GM23248 (cell line): ENCODE data around the gene C16orf78. TPM values are rescaled to one million over a fixed set of nuclear protein-coding genes. Genes with fewer than 3 reads are reported as not detected.

Experiments used
- DNase-seq: peaks from one replicate; pipeline ENCODE4 v3.0.0-alpha.2; 2015
- H2AFZ ChIP-seq: fragments of 200-600 bp; sonication (generic); 2 replicates; pipeline ENCODE4 v1.6.1; 2016; ENCODE audit warnings: antibody characterized with exemption
- H3F3A ChIP-seq: fragments of 200-600 bp; sonication (generic); 2 replicates; pipeline ENCODE4 v1.6.1; 2016; ENCODE audit warnings: mild to moderate bottlenecking, antibody characterized with exemption, mixed run types; ENCODE audit not compliant: insufficient read depth
- H3K27ac ChIP-seq: fragments of 200-600 bp; sonication (generic); 2 replicates; pipeline ENCODE4 v1.5.1; 2016; ENCODE audit warnings: mild to moderate bottlenecking
- H3K27me3 ChIP-seq: fragments of 200-600 bp; sonication (generic); replicated peaks from 2 replicates; pipeline ENCODE4 v1.6.1; 2016; ENCODE audit warnings: mild to moderate bottlenecking; ENCODE audit not compliant: insufficient read depth
- H3K36me3 ChIP-seq: fragments of 200-600 bp; sonication (generic); 2 replicates; pipeline ENCODE4 v1.6.1; 2016; ENCODE audit warnings: low read depth, mild to moderate bottlenecking
- H3K4me1 ChIP-seq: fragments of 200-600 bp; sonication (generic); 2 replicates; pipeline ENCODE4 v1.6.1; 2016; ENCODE audit warnings: mild to moderate bottlenecking; ENCODE audit not compliant: insufficient read depth
- H3K4me2 ChIP-seq: fragments of 200-600 bp; sonication (generic); one replicate; pipeline ENCODE4 v1.6.1; 2016; ENCODE audit warnings: mild to moderate bottlenecking; ENCODE audit not compliant: unreplicated experiment
- H3K4me3 ChIP-seq: fragments of 200-600 bp; sonication (generic); 2 replicates; pipeline ENCODE4 v1.5.1; 2016; ENCODE audit warnings: mild to moderate bottlenecking
- H3K79me2 ChIP-seq: fragments of 200-600 bp; sonication (generic); 2 replicates; pipeline ENCODE4 v1.6.1; 2016; ENCODE audit warnings: mild to moderate bottlenecking; ENCODE audit not compliant: insufficient read depth
- H3K9ac ChIP-seq: fragments of 200-600 bp; sonication (generic); 2 replicates; pipeline ENCODE4 v1.6.1; 2016; ENCODE audit warnings: mild to moderate bottlenecking
- H3K9me2 ChIP-seq: fragments of 200-600 bp; sonication (generic); 2 replicates; pipeline ENCODE4 v1.6.1; 2016; ENCODE audit warnings: mixed run types, mild to moderate bottlenecking, moderate library complexity; ENCODE audit not compliant: insufficient read depth
- H3K9me3 ChIP-seq: fragments of 200-600 bp; sonication (generic); one replicate; pipeline ENCODE4 v1.6.1; 2017; ENCODE audit warnings: low read depth
- H4K20me1 ChIP-seq: fragments of 200-600 bp; sonication (generic); 2 replicates; pipeline ENCODE4 v1.6.0; 2016; ENCODE audit not compliant: insufficient read depth
- EZH2 ChIP-seq: fragments of 200-600 bp; sonication (generic); IDR thresholded peaks from 2 replicates; pipeline ENCODE4 v1.6.1; 2018; ENCODE audit warnings: antibody characterized with exemption, mild to moderate bottlenecking; ENCODE audit not compliant: insufficient read depth, poor library complexity, severe bottlenecking
- EZH2phosphoT487 ChIP-seq: fragments of 200-600 bp; sonication (generic); IDR thresholded peaks from 2 replicates; pipeline ENCODE4 v1.6.1; 2018; ENCODE audit warnings: antibody characterized with exemption, moderate library complexity, mild to moderate bottlenecking, low read depth; ENCODE audit not compliant: insufficient read depth
- WGBS, 2 experiments: methylation state at CpG; one replicate each; pipeline ENCODE4 v1.1.6; 2015 to 2017; ENCODE audit warnings: low lambda C conversion rate in 2 of 2, low coverage in 1 of 2; ENCODE audit errors: missing lambda C conversion rate in 2 of 2; 5-methylcytosine and 5-hydroxymethylcytosine counted together
- in situ Hi-C: fragments of 300-500 bp; cut with MboI; formaldehyde crosslinking; loops from 2 replicates; pipeline ENCODE4 v1.15.0; 2020
- polyA plus RNA-seq: library from polyadenylated mRNA; unstranded; fragments of >200 nt; fragmentation: Nextera tagmentation; extraction: Ambion mirVana; gene quantifications from 2 replicates; pipeline ENCODE4 v1.2.1, GENCODE V29; 2016
- total RNA-seq: library from RNA; depleted of rRNA; stranded (reverse); fragments of >200 nt; shearing (Covaris generic); gene quantifications from 2 replicates; pipeline ENCODE4 v1.2.3, GENCODE V29; 2014

C16orf78 gene
- total and polyA plus RNA-seq, 2 experiments from 2014 or later: not detected

DNA sequence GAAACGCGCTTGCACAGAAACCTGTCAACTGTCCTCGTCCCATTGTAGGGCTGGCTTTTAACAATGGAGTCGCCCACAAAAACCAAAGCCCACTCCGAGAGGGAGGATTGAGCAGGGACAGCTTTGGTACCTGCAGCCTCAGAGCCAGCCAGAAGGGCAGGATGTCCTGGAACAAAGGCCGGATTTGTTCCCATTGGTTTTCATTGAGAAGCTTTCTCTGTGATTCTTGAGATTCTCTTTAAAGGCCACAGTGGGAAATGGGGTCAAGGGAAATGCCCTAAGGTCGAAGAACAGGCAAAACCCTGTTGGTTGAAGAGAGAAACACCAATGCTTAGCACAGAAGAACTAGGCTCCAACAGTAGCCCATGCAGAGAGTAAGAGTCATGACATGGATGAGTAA lies 65.4 kb downstream of the C16orf78 start:
- no peak overlapping the region for H3K4me2 ChIP-seq
- DNase-seq: no peak
- no peaks in the 10 kb centered on the region for H3K79me2 ChIP-seq
- H3K9me2 ChIP-seq: no peaks in the 10 kb centered on the region
- H3K27ac ChIP-seq: no peak overlapping the region
- in situ Hi-C loops: no loop called here
- no peak overlapping the region for H2AFZ ChIP-seq
- H4K20me1 ChIP-seq: no peaks in the 10 kb centered on the region
- H3K4me3 ChIP-seq: no peak overlapping the region
- H3K27me3 ChIP-seq: no peaks in the 10 kb centered on the region
- WGBS, 2 experiments: 44 to 45% methylated on average over 7 of the region's 7 CpGs
- no peak overlapping the region for H3K9ac ChIP-seq
- H3F3A ChIP-seq: no peaks in the 10 kb centered on the region
- H3K36me3 ChIP-seq: no peaks in the 10 kb centered on the region
- no peaks in the 10 kb centered on the region for H3K4me1 ChIP-seq
- no peak for TF ChIP-seq EZH2
- no peak for TF ChIP-seq EZH2phosphoT487
- H3K9me3 ChIP-seq: no peaks in the 10 kb centered on the region

DNA sequence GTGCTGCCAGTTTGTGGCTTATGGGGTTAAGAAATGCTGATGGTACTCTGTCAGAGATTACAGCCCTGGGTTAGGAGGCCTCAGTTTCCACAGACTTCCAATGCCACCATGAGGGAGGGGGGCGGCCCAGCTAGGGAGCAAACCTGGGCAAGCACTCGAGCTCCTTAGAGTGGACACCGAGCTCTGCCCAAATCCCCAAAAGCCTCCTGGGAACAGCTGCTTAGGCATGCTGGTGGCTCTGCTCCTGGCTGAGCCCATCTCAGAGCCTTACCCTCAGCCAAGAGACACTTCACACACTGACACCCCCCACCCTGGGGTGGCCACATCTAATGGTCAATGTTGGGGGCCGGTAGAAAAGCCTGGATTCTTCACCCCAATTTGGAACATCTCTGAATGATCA lies 66.1 kb downstream of the C16orf78 start:
- H3K27ac ChIP-seq: no peak overlapping the region
- no peaks in the 10 kb centered on the region for H3K36me3 ChIP-seq
- no peaks in the 10 kb centered on the region for H3F3A ChIP-seq
- no peaks in the 10 kb centered on the region for H4K20me1 ChIP-seq
- no peak overlapping the region for H3K4me2 ChIP-seq
- DNase-seq: no peak
- in situ Hi-C loops: no loop called here
- H3K9ac ChIP-seq: no peak overlapping the region
- no peaks in the 10 kb centered on the region for H3K4me1 ChIP-seq
- H3K79me2 ChIP-seq: no peaks in the 10 kb centered on the region
- H3K9me2 ChIP-seq: no peaks in the 10 kb centered on the region
- TF ChIP-seq EZH2phosphoT487 (no peak), EZH2 (no peak)
- WGBS, 2 experiments: 30 to 64% methylated on average over 3 to 4 of the region's 4 CpGs
- H3K27me3 ChIP-seq: no peaks in the 10 kb centered on the region
- H3K4me3 ChIP-seq: no peak overlapping the region
- no peaks in the 10 kb centered on the region for H3K9me3 ChIP-seq
- H2AFZ ChIP-seq: no peak overlapping the region

DNA sequence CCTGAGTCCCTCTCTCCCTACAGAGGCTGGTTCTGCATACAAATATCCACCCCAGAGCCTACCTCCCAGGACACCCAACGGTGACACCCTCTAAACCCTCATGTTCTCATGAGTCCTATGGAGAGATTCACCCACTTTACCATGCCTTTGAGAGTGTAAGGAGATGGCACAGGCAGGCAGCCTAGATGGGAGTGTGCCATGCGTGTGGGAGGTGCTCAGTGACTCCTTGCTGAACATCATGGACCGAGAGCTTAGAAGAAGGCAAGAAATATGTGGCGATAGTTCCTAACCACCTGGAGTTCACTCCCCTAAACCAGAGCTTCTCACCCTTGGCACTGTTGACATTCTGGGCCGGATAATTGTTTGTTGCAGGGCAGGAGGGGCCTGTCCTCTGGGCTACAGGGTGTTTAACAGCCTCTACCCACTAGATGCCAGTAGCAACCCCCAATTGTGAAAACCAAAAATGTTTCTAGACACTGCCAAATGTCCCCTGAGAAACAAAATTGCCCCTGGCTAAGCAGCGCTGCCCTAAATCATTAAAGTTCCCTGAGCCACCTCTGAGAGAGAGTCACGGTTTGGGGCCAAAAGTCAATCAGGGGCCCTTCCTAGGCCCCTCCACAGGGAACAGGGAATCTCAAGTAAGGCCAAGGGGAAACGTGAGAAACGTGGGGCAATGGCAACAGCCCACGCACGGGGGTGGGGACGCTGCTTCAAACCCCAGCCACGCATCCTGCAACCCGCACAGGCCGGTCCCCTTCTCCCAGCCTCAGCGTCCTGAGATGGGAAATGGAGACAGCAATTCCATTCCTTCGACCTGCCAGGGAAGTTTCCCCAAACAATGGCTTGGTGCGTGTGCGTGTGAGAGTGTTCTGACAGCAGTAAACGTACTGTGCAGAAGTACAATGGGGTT lies 66.8 kb downstream of the C16orf78 start:
- WGBS, 2 experiments: 43 to 48% methylated on average over 20 of the region's 20 CpGs
- DNase-seq: no peak
- H2AFZ ChIP-seq: no peak overlapping the region
- no peaks in the 10 kb centered on the region for H3F3A ChIP-seq
- no peaks in the 10 kb centered on the region for H3K79me2 ChIP-seq
- H3K4me3 ChIP-seq: no peak overlapping the region
- TF ChIP-seq EZH2 (no peak), EZH2phosphoT487 (no peak)
- no peak overlapping the region for H3K27ac ChIP-seq
- no peaks in the 10 kb centered on the region for H3K27me3 ChIP-seq
- no peaks in the 10 kb centered on the region for H3K9me3 ChIP-seq
- no peaks in the 10 kb centered on the region for H4K20me1 ChIP-seq
- no peak overlapping the region for H3K9ac ChIP-seq
- in situ Hi-C loops: no loop called here
- H3K36me3 ChIP-seq: no peaks in the 10 kb centered on the region
- no peak overlapping the region for H3K4me2 ChIP-seq
- no peaks in the 10 kb centered on the region for H3K9me2 ChIP-seq
- H3K4me1 ChIP-seq: no peaks in the 10 kb centered on the region

DNA sequence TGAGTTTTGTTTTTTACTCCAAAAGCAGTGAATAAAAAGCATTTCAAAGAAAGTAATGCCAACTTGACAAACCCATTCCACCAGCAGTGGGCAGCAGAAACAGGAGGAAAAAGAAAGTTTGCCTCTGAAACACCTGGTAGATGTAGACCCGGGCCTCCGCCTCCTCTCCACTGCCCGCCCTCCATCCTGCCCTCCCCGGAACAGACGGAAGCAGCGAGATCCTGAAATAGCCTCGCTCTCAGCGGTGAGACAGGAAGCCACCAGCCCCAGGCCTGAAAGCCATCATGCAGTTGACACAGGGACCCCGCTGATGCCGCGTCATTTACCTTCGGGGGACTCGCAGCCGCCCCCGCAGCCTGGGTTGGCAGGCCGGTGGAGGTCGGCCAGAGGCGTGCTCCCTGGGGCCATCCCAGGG lies 67.8 kb downstream of the C16orf78 start:
- 59% methylated on average over 13 to 17 of the region's 18 CpGs for WGBS, 2 experiments
- Histone ChIP-seq H4K20me1 (no peaks in the 10 kb centered on the region), H3K36me3 (no peaks in the 10 kb centered on the region), H2AFZ (no peak overlapping the region), H3K9ac (no peak overlapping the region), H3K4me1 (no peaks in the 10 kb centered on the region), H3K79me2 (no peaks in the 10 kb centered on the region), H3K4me2 (no peak overlapping the region), H3K9me2 (no peaks in the 10 kb centered on the region), H3K4me3 (no peak overlapping the region), H3K27ac (no peak overlapping the region), H3K9me3 (no peaks in the 10 kb centered on the region), H3K27me3 (no peaks in the 10 kb centered on the region), H3F3A (no peaks in the 10 kb centered on the region)
- TF ChIP-seq EZH2 (no peak), EZH2phosphoT487 (no peak)
- in situ Hi-C loops: no loop called here
- no peak for DNase-seq
